Testis (tissue), 5 donors: ENCODE results near the gene SOX1. TPM values are rescaled to one million over a fixed set of nuclear protein-coding genes. Genes with fewer than 3 reads are reported as not detected.

Experiments used
- DNase-seq: peaks from one replicate; pipeline ENCODE4 v3.0.0-alpha.2; 2019
- H3K27ac ChIP-seq, 2 donors: fragments of 200-600 bp; sonication (generic); one replicate each; pipeline ENCODE4 v1.5.1; 2019
- H3K27me3 ChIP-seq: fragments of 200-600 bp; sonication (generic); one replicate; pipeline ENCODE4 v1.5.1; 2019
- H3K36me3 ChIP-seq: fragments of 200-600 bp; sonication (generic); one replicate; pipeline ENCODE4 v1.5.1; 2017; ENCODE audit warnings: low read depth; ENCODE audit errors: missing control alignments
- H3K4me1 ChIP-seq: fragments of 200-600 bp; sonication (generic); one replicate; pipeline ENCODE4 v1.5.1; 2019
- H3K4me3 ChIP-seq, 2 donors: fragments of 200-600 bp; sonication (generic); one replicate each; pipeline ENCODE4 v1.5.1; 2017 to 2019
- H3K9me3 ChIP-seq: fragments of 200-600 bp; sonication (generic); one replicate; pipeline ENCODE4 v1.5.1; 2017
- POLR2A ChIP-seq: fragments of 450-650 bp; IDR thresholded peaks from one replicate; pipeline ENCODE4 v1.6.1; 2017; ENCODE audit warnings: antibody characterized with exemption, mild to moderate bottlenecking, moderate library complexity
- WGBS, 2 donors: methylation state at CpG; one replicate each; pipeline ENCODE4 v1.1.5; 2018; 5-methylcytosine and 5-hydroxymethylcytosine counted together
- intact Hi-C: fragments of 100-400 bp; cut with DNase I; formaldehyde crosslinking; loops from one replicate; pipeline ENCODE4 v1.15.1; 2023; ENCODE audit warnings: low total_unique reads
- long read RNA-seq, 2 donors: transcript quantifications; one replicate each; lab custom pipeline, GENCODE V29; 2026
- polyA plus RNA-seq: library from polyadenylated mRNA; stranded (reverse); fragments of 350-450 nt; fragmentation: Illumina TruSeq; extraction: RNeasy Lipid Tissue Mini Kit (QIAGEN cat#74804); gene quantifications from one replicate; pipeline ENCODE4 v1.2.3, GENCODE V29; 2014; ENCODE audit warnings: low read depth, low replicate concordance; ENCODE audit not compliant: insufficient read depth
- total RNA-seq, 2 donors: library from RNA; depleted of rRNA; stranded (reverse); fragments of >200 nt; gene quantifications; one replicate each; pipeline ENCODE4 v1.2.3, GENCODE V29; 2016
- TF ChIP-seq, protein P1 (sequence below), 3 experiments: fragments of 450-650 bp in 2 of 3; fragments of 200-600 bp in 1 of 3; sonication (generic) in 1 of 3; IDR thresholded peaks; one replicate each; pipeline ENCODE4 v1.5.1; 2016 to 2019; ENCODE audit warnings: antibody characterized with exemption in 3 of 3, mild to moderate bottlenecking in 2 of 3, moderate library complexity in 1 of 3

SOX1 gene
- total RNA-seq: 1 to 10 TPM; 4.6 TPM
- polyA plus RNA-seq: 1.7 TPM
- long read RNA-seq, donor 1, partial matches to known transcripts: 0 of 2 reads
- long read RNA-seq, donor 1, other reads (novel, unspliced or antisense): 0 of 2 reads
- long read RNA-seq, donor 2: 0 reads

DNA sequence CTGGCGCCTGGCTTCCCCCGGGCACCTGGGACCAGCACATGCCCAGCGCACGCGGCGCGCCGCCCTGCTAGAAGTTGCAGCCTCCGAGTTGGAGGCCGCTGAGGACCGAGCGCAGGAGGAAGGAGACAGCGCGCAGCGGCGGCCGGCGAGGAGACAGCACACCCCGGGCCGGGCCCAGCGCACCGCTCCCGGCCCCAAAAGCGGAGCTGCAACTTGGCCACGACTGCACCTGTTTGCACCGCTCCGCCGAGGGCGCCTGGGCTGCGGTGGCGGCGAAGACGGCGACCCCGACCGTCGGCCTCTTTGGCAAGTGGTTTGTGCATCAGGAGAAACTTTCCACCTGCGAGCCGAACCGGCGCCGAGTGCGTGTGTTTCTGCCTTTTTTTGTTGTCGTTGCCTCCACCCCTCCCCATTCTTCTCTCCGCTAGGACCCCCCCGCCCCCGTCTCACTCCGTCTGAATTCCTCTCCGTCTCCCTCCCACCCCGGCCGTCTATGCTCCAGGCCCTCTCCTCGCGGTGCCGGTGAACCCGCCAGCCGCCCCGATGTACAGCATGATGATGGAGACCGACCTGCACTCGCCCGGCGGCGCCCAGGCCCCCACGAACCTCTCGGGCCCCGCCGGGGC lies at the start of gene SOX1:
Gene SOX1 (plus strand): TSS at position 34 of the 626 bp plus-strand sequence. CDS start 510 bp downstream, at position 544.
- H3K4me1 ChIP-seq: no peaks in the 10 kb centered on the region
- no peaks in the 10 kb centered on the region for H3K9me3 ChIP-seq
- WGBS, 2 donors: 2% methylated on average over 9 to 66 of the region's 66 CpGs
- H3K36me3 ChIP-seq: no peaks in the 10 kb centered on the region
- intact Hi-C loops: no loop called here
- DNase-seq: no peak
- peak within 1 kb of the TSS; percentile 32 to 39 for H3K4me3 ChIP-seq
- peaks cover 7% of the 10 kb centered on the region for H3K27me3 ChIP-seq
- no peak for TF ChIP-seq POLR2A
- TF ChIP-seq, protein P1, sequence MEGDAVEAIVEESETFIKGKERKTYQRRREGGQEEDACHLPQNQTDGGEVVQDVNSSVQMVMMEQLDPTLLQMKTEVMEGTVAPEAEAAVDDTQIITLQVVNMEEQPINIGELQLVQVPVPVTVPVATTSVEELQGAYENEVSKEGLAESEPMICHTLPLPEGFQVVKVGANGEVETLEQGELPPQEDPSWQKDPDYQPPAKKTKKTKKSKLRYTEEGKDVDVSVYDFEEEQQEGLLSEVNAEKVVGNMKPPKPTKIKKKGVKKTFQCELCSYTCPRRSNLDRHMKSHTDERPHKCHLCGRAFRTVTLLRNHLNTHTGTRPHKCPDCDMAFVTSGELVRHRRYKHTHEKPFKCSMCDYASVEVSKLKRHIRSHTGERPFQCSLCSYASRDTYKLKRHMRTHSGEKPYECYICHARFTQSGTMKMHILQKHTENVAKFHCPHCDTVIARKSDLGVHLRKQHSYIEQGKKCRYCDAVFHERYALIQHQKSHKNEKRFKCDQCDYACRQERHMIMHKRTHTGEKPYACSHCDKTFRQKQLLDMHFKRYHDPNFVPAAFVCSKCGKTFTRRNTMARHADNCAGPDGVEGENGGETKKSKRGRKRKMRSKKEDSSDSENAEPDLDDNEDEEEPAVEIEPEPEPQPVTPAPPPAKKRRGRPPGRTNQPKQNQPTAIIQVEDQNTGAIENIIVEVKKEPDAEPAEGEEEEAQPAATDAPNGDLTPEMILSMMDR (IDR thresholded peaks at IDR 0.05): no peak
- H3K27ac ChIP-seq: no peak within 1 kb of the TSS

DNA sequence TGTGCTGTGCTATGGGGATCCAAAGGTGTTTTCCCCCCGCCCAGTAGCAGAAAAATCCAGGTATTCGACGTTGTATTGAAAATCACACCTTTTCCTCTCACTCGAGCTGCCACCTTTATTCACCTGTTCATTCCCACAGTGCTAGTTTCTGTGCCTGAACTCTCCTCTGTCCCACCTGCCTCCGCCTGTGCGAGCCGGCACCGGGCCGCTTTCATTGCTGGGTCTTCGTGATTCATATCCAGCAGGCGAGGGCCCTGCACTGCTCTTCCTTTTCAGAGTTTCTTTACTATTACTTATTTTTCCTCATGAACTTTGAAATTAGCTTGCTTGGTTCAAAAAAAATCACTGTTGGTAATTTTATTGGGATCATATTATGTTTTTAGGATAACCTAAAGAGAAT lies 42.4 kb upstream of the SOX1 start:
- Histone ChIP-seq H3K27ac (no peak overlapping the region), H3K4me1 (no peaks in the 10 kb centered on the region), H3K36me3 (no peaks in the 10 kb centered on the region), H3K4me3 (no peak overlapping the region), H3K27me3 (no peaks in the 10 kb centered on the region), H3K9me3 (no peaks in the 10 kb centered on the region)
- WGBS, 2 donors: 90 to 91% methylated on average over 11 of the region's 11 CpGs
- intact Hi-C loops: no loop called here
- DNase-seq: no peak
- TF ChIP-seq, protein P1 (IDR thresholded peaks at IDR 0.05): no peak
- no peak for TF ChIP-seq POLR2A

DNA sequence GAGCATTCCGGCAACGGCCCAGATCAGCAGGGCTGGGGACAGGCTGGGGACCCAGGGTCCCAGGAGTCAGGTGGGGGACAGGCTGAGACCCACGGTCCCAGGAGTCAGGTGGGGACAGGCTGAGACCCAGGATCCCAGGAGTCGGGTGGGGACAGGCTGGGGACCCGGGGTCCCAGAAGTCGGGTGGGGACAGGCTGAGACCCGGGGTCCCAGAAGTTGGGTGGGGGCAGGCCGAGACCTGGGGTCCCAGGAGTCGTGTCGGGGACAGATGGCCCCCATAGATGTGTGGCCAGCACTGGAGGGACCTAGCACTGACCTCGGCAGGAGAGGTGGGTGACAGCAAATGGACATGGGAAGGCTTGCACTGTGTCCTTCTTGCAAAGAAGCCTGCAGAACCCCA lies 39.7 kb upstream of the SOX1 start:
- Histone ChIP-seq H3K4me1 (no peaks in the 10 kb centered on the region), H3K36me3 (no peaks in the 10 kb centered on the region), H3K27ac (no peak overlapping the region), H3K4me3 (no peak overlapping the region), H3K9me3 (no peaks in the 10 kb centered on the region), H3K27me3 (no peaks in the 10 kb centered on the region)
- TF ChIP-seq, protein P1 (IDR thresholded peaks at IDR 0.05): no peak
- no peak for TF ChIP-seq POLR2A
- no peak for DNase-seq
- WGBS, 2 donors: 81 to 83% methylated on average over 11 of the region's 11 CpGs
- intact Hi-C loops: no loop called here

DNA sequence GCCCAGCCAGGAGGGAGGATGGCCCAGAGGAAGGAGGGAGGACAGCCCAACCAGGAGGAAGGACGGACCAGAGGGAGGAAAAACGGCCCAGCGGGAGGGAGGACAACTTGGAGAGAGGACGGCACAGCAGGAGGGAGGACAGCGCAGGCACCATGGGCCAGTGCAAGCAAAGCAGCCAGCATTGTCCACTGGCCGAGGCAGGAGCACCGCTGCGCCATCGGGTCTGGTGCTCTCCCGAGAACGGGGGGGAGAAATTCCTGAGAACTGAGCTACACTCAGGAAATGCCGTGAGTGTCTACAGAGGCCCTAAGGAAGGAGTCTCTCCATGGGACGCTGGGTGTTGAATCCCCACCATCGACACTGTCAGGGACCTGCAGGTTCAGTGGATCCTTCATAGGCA lies 38.5 kb upstream of the SOX1 start:
- no peaks in the 10 kb centered on the region for H3K9me3 ChIP-seq
- WGBS, 2 donors: 70 to 79% methylated on average over 14 of the region's 14 CpGs
- no peaks in the 10 kb centered on the region for H3K36me3 ChIP-seq
- DNase-seq: no peak
- no peak overlapping the region for H3K27ac ChIP-seq
- H3K4me3 ChIP-seq: no peak overlapping the region
- TF ChIP-seq, protein P1 (IDR thresholded peaks at IDR 0.05): no peak
- TF ChIP-seq POLR2A: no peak
- H3K27me3 ChIP-seq: no peaks in the 10 kb centered on the region
- no peaks in the 10 kb centered on the region for H3K4me1 ChIP-seq
- intact Hi-C loops: no loop called here

DNA sequence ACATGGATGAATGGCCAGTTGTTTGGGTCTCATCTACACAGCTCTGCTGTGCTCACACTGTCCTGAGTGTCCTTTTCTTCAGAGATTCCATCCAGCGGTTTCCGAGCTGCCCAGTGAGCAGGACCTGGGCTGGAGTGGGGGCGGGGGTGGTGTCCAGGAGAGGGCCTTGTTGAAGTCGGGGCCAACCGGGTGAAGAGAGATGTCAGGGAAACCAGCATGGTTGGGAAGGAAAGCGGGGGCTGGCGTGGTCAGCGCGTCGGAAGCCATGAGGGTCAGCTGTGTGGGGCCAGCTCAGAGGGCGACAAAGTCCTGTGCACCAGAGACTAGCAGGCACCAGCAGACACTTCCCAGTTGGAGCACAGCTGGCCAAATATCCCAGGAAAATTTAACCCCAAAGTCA lies 37.8 kb upstream of the SOX1 start:
- no peaks in the 10 kb centered on the region for H3K9me3 ChIP-seq
- no peaks in the 10 kb centered on the region for H3K36me3 ChIP-seq
- intact Hi-C loops: no loop called here
- 87 to 88% methylated on average over 11 of the region's 11 CpGs for WGBS, 2 donors
- H3K27ac ChIP-seq: no peak overlapping the region
- DNase-seq: no peak
- TF ChIP-seq, protein P1 (IDR thresholded peaks at IDR 0.05): no peak
- TF ChIP-seq POLR2A: no peak
- H3K4me3 ChIP-seq: no peak overlapping the region
- H3K27me3 ChIP-seq: no peaks in the 10 kb centered on the region
- H3K4me1 ChIP-seq: no peaks in the 10 kb centered on the region
